Gastroesophageal sphincter (tissue), 3 donors: ENCODE measurements around the gene CHST15.

Source experiments
- CTCF ChIP-seq, 4 experiments: fragments of 200-600 bp in 2 of 4; fragments of 450-650 bp in 2 of 4; sonication (generic) in 1 of 4; IDR thresholded peaks; one replicate each; pipeline ENCODE4 v1.5.1; 2017 to 2019; ENCODE audit warnings: antibody characterized with exemption in 4 of 4, mild to moderate bottlenecking in 2 of 4, moderate library complexity in 2 of 4
- POLR2A ChIP-seq, 2 donors: fragments of 450-650 bp; IDR thresholded peaks; one replicate each; pipeline ENCODE4 v1.6.1; 2017; ENCODE audit warnings: antibody characterized with exemption in 2 of 2, mild to moderate bottlenecking in 2 of 2, moderate library complexity in 1 of 2
- POLR2AphosphoS5 ChIP-seq: sonication (generic); formaldehyde crosslinking; IDR thresholded peaks from one replicate; pipeline ENCODE4 v1.6.1; 2017; ENCODE audit warnings: antibody characterized with exemption

DNA sequence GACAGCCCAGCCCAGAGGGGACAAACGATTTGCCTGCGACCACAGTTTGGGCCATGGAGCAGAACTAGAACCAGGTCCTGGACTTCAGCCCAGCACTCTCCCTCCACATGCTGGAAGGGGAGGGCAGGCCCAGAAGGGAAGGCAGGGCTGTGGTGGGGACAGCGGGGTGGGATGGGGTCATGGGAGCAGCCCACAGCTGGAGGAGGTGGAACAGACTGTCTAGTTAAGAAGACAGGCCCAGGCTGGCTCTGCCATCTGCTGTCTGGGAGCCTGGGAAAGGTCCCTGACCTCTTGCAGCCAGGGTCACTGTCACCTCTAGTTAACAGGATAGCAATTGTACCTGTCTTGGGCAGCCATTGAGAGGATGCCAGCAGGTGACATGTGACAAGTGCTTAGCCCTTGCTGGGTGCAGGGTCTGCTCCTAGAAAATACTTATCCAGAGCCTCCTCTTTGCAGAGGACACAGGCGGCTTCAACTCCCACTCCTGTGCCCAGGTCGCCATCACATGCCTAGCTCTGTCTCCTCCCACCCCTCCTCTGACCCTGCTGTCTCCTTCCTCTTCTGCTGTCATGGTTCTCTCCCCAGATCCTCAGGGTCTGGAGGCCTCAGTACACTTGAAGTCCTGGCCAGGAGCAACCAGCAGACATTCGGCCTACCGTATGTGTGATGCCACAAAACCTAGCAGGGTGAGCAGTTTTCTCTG lies 37.0 kb upstream of the CHST15 start:
- TF ChIP-seq CTCF (IDR thresholded peaks at IDR 0.05) (no peak), POLR2A (IDR thresholded peaks at IDR 0.05) (no peak), POLR2AphosphoS5 (no peak)
